Activated naive CD4-positive, alpha-beta T cell treated with anti-CD3 and anti-CD28 coated beads, Interleukin-2, amount 10 ng/mL, durations not matched to agents 7 days and 5 days (primary cell): Measurements from ENCODE around the gene RERE.
"Not testable (repeated sequence)": the region's sequence is repeated elsewhere in the genome, so short reads cannot be mapped to it uniquely, and the experiment has no call there.

Experiments used
- CTCF ChIA-PET: fragments of 350-600 bp; sonication (Branson Sonifier 250); formaldehyde crosslinking; loops from one replicate; lab custom pipeline; 2021; ENCODE audit warnings: antibody characterized with exemption; lab: Charles Lee
- DNase-seq: peaks from one replicate; pipeline ENCODE4 v3.0.0-alpha.2; 2020
- H3K27ac Mint-ChIP-seq: one replicate; pipeline ENCODE4 v1.8.0; 2021; ENCODE audit warnings: mild to moderate bottlenecking, moderate library complexity, mixed read lengths
- H3K27me3 Mint-ChIP-seq: one replicate; pipeline ENCODE4 v1.8.0; 2021; ENCODE audit warnings: mild to moderate bottlenecking, mixed read lengths
- H3K36me3 Mint-ChIP-seq: one replicate; pipeline ENCODE4 v1.8.0; 2021; ENCODE audit warnings: mixed read lengths
- H3K4me1 Mint-ChIP-seq: one replicate; pipeline ENCODE4 v1.8.0; 2021; ENCODE audit warnings: mixed read lengths
- H3K4me3 Mint-ChIP-seq: one replicate; pipeline ENCODE4 v1.8.0; 2021; ENCODE audit warnings: mild to moderate bottlenecking, moderate library complexity, mixed read lengths
- H3K9me3 Mint-ChIP-seq: one replicate; pipeline ENCODE4 v1.8.0; 2021; ENCODE audit warnings: mixed read lengths

RERE gene

GRCh38 chr1:8619917-8620502 is 197.4 kb downstream of the RERE start:
- H3K4me1 Mint-ChIP-seq, result peaks cover 20% of the 10 kb centered on the region
- H3K27me3 Mint-ChIP-seq, DNase-seq, H3K4me3 Mint-ChIP-seq, H3K27ac Mint-ChIP-seq, H3K9me3 Mint-ChIP-seq: not testable (repeated sequence)
- H3K36me3 Mint-ChIP-seq, result peaks cover 18% of the 10 kb centered on the region
- CTCF ChIA-PET, result interaction anchor here (1.6 kb wide), 1 partner anchor 106 kb away, joined by 3 read pairs; no protein-coding TSS in a partner anchor

DNA sequence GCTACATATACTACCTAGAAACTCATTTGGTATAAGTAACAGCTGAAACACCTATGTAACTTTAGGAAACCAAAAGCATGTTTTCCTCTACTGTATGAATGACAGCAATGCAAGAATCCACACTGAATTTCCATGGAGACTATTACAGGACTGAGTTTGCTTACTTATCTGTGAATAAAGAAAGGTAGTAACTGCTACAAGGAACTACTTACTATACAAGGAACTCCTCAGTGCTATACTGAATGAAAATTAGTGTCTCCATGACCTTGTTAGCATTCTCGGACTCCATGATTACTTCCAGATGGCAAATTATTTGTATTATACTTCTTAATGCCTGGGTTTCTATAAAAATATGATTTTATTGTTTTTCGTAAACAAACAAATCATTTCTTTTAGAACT is 198.0 kb downstream of the RERE start:
- not testable (repeated sequence) for DNase-seq, H3K27me3 Mint-ChIP-seq, H3K9me3 Mint-ChIP-seq, H3K27ac Mint-ChIP-seq, H3K4me3 Mint-ChIP-seq
- CTCF ChIA-PET, result interaction anchor here (1.6 kb wide), 1 partner anchor 107 kb away, joined by 3 read pairs; no protein-coding TSS in a partner anchor
- Mint-ChIP-seq H3K4me1 (peaks cover 20% of the 10 kb centered on the region), H3K36me3 (peaks cover 17% of the 10 kb centered on the region)

DNA sequence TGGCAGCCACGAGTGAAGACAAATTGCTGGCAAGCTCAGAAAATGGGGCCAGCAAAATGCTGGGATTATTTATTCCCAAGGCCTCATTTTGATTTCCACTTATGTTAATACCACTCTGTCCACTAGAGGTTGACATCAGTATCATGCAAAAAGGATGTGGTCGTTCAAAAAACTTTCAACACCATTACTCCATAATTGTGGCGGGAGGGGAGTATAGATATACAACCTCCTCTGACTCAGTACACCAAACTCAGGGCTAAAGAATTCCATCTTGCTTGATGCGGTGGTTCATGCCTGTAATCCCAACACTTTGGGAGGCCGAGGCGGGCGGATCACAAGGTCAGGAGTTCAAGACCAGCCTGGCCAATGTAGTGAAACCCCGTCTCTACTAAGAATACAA is 200.6 kb downstream of the RERE start:
- H3K27me3 Mint-ChIP-seq, H3K9me3 Mint-ChIP-seq, H3K27ac Mint-ChIP-seq, H3K4me3 Mint-ChIP-seq, DNase-seq: not testable (repeated sequence)
- H3K4me1 Mint-ChIP-seq, result peaks cover 11% of the 10 kb centered on the region
- peaks cover 22% of the 10 kb centered on the region for H3K36me3 Mint-ChIP-seq
- CTCF ChIA-PET, result interaction anchor here (1.0 to 1.3 kb wide), 2 partner anchors 32 to 54 kb away, joined by 3 to 5 read pairs; no protein-coding TSS in a partner anchor

- Mint-ChIP-seq H3K36me3 (peaks cover 29% of the 10 kb centered on the region), H3K4me1 (peaks cover 18% of the 10 kb centered on the region), H3K27ac (peak overlapping the region; percentile 77)
- DNase-seq, H3K9me3 Mint-ChIP-seq, H3K27me3 Mint-ChIP-seq, CTCF ChIA-PET, H3K4me3 Mint-ChIP-seq: not testable (repeated sequence)
Observed at GRCh38 chr1:8611634-8612515, 205.6 kb downstream of the RERE start.

DNA sequence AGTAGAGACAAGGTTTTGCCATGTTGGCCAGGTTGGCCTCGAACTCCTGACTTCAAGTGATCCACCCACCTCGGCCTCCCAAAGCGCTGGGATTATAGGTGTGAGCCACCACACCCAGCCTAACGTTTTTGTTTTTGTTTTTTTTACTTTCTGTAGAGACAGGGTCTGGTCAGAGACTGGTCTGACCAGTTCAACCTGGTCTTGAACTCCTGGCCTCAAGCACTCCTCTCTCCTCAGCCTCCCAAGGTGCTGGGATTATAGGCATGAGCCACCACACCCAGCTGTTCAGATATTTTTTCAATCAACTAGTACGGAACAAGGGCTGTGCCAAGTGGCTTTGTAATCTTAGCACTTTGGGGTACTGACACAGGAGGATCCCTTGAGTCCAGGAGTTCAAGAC is 209.5 kb downstream of the RERE start:
- Mint-ChIP-seq H3K36me3 (peaks cover 32% of the 10 kb centered on the region), H3K9me3 (no peaks in the 10 kb centered on the region), H3K27me3 (no peaks in the 10 kb centered on the region), H3K27ac (peak overlapping the region; percentile 19), H3K4me3 (no peak overlapping the region), H3K4me1 (peaks cover 37% of the 10 kb centered on the region)
- CTCF ChIA-PET, result no interaction called here
- DNase-seq, result no peak

- Mint-ChIP-seq H3K36me3 (peaks cover 32% of the 10 kb centered on the region), H3K27me3 (no peaks in the 10 kb centered on the region), H3K4me3 (peak overlapping the region; percentile 51), H3K9me3 (no peaks in the 10 kb centered on the region), H3K27ac (peak overlapping the region; percentile 97), H3K4me1 (peaks cover 46% of the 10 kb centered on the region)
- DNase-seq, result peak; percentile 65
- CTCF ChIA-PET, result interaction anchor here (1.1 to 3.0 kb wide), 4 partner anchors 16 to 67 kb away, joined by 4 to 13 read pairs (median 4); no protein-coding TSS in a partner anchor
Observed at GRCh38 chr1:8604041-8604945, 213.1 kb downstream of the RERE start.

DNA sequence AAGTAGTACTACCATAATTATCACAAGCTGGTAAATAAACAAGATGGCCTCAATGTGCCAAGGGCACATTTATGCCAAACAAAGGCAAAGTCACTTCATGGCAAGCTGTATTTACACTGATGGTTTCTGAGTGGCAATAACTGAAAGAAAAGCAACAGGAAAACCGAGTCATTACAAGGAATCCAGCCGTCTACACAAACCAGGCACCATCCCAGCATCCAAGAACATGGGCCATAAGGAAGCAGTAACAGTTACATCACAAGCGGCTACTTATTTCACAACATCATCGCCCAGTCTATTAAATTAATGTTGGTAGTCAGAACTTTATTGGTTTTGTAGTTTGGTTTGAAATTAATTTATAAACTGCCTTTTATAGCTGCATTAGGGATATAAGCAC is 214.2 kb downstream of the RERE start:
- DNase-seq, result no peak
- H3K4me3 Mint-ChIP-seq, result peak overlapping the region; percentile 7
- no peaks in the 10 kb centered on the region for H3K27me3 Mint-ChIP-seq
- H3K27ac Mint-ChIP-seq, result peak overlapping the region; percentile 97
- H3K4me1 Mint-ChIP-seq, result peaks cover 48% of the 10 kb centered on the region
- CTCF ChIA-PET, result interaction anchor here (1.3 to 3.0 kb wide), 6 partner anchors 15 to 246 kb away, joined by 4 to 13 read pairs (median 6); no protein-coding TSS in a partner anchor
- no peaks in the 10 kb centered on the region for H3K9me3 Mint-ChIP-seq
- H3K36me3 Mint-ChIP-seq, result peaks cover 32% of the 10 kb centered on the region

GRCh38 chr1:8602471-8603219 is 214.8 kb downstream of the RERE start:
- peak overlapping the region; percentile 97 for H3K27ac Mint-ChIP-seq
- no peak for DNase-seq
- H3K4me1 Mint-ChIP-seq, result peaks cover 48% of the 10 kb centered on the region
- H3K4me3 Mint-ChIP-seq, result peak overlapping the region; percentile 29
- peaks cover 34% of the 10 kb centered on the region for H3K36me3 Mint-ChIP-seq
- CTCF ChIA-PET, result interaction anchor here (1.3 to 3.0 kb wide), 6 partner anchors 14 to 246 kb away, joined by 4 to 13 read pairs (median 6); no protein-coding TSS in a partner anchor
- H3K27me3 Mint-ChIP-seq, result no peaks in the 10 kb centered on the region
- H3K9me3 Mint-ChIP-seq, result no peaks in the 10 kb centered on the region

DNA sequence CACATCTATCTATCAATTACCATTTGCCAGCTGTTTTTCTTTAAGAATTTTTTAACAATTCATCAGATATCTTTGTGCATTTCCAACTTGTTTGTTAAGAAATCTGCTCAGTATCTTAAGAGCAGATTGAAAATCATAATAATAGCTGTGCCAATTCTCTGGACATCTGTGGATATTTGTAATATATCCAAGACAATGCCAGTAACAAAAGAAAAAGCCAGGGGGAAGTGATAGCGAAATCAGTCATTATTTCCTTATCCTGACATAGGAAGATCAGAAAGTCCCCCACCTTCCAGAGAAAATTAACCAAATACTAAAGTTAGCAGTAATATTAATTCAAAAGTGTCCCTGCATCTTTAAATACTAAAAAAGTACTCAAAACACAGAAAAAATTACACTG is 217.1 kb downstream of the RERE start:
- H3K9me3 Mint-ChIP-seq, result no peaks in the 10 kb centered on the region
- CTCF ChIA-PET, result no interaction called here
- no peak overlapping the region for H3K27ac Mint-ChIP-seq
- no peaks in the 10 kb centered on the region for H3K27me3 Mint-ChIP-seq
- peaks cover 33% of the 10 kb centered on the region for H3K36me3 Mint-ChIP-seq
- no peak overlapping the region for H3K4me3 Mint-ChIP-seq
- DNase-seq, result no peak
- H3K4me1 Mint-ChIP-seq, result peaks cover 60% of the 10 kb centered on the region

DNA sequence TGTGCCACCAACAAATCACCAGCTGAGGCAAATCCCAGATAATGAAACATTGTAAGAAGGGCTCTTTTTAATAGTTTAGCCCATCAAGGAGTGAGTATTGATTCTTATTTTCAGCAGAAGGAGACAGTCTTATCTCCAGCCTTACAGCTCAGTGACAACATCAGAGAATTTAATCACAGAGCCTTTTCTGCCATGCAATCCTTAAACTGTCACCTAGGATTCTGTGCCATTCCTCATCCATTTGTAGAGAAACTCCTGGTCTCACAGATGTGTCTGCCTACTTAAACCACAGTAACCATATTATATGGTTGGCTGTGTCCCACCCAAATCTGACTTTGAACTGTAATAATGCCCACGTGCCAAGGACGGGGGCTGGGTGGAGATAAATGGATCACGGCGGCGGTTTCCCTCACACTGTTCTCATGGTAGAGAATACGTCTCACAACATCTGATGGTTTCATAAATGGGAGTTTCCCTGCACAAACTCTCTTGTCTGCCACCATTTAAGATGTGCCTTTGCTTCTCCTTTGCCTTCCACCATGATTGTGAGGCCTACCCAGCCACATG is 217.7 kb downstream of the RERE start:
- H3K9me3 Mint-ChIP-seq, result no peaks in the 10 kb centered on the region
- H3K27ac Mint-ChIP-seq, result no peak overlapping the region
- DNase-seq, result no peak
- H3K4me3 Mint-ChIP-seq, result no peak overlapping the region
- CTCF ChIA-PET, result interaction anchor here (2.1 kb wide), 1 partner anchor 127 kb away, joined by 11 read pairs; no protein-coding TSS in a partner anchor
- peaks cover 56% of the 10 kb centered on the region for H3K4me1 Mint-ChIP-seq
- peaks cover 30% of the 10 kb centered on the region for H3K36me3 Mint-ChIP-seq
- H3K27me3 Mint-ChIP-seq, result no peaks in the 10 kb centered on the region

GRCh38 chr1:8598783-8599182 is 218.7 kb downstream of the RERE start:
- Mint-ChIP-seq H3K9me3 (peaks cover 3% of the 10 kb centered on the region), H3K27ac (no peak overlapping the region), H3K27me3 (no peaks in the 10 kb centered on the region), H3K36me3 (peaks cover 27% of the 10 kb centered on the region), H3K4me3 (no peak overlapping the region), H3K4me1 (peaks cover 46% of the 10 kb centered on the region)
- CTCF ChIA-PET, result interaction anchor here (2.1 kb wide), 1 partner anchor 128 kb away, joined by 11 read pairs; no protein-coding TSS in a partner anchor
- DNase-seq, result no peak

DNA sequence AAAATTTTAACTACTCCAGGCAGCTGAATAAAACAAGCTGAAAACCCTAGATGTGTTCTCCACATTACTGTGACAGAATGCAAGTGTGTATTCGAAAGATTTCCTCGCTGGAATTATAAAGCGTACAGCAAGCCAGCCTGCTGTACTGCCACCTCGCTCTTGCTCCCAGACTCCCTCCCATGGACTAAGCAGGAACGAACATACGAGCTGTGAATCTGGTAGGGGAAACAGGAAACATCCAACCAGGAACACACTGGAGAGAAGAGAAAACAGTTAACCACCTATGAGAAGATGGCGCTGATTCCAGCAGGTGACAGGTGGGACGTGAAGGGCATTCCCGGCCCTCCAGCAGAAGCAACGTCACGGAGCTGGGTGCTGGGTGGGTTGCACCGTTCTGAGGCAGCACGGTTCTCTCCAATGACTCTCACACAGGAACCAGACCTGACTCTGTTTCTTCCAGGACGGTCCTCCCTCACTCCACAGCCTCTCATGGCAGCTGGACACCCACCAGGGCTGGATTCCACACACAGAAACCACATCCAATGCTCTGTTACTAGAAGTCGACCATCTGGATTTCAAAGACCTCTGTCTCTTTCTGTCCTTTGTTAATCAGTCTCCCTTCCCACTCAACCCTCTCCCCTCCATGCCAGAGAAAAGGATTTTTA is 219.2 kb downstream of the RERE start:
- H3K4me3 Mint-ChIP-seq, result no peak overlapping the region
- H3K4me1 Mint-ChIP-seq, result peaks cover 40% of the 10 kb centered on the region
- CTCF ChIA-PET, result interaction anchor here (2.1 kb wide), 1 partner anchor 128 kb away, joined by 11 read pairs; no protein-coding TSS in a partner anchor
- DNase-seq, result no peak
- H3K27ac Mint-ChIP-seq, result no peak overlapping the region
- H3K36me3 Mint-ChIP-seq, result peaks cover 31% of the 10 kb centered on the region
- H3K27me3 Mint-ChIP-seq, result no peaks in the 10 kb centered on the region
- peaks cover 8% of the 10 kb centered on the region for H3K9me3 Mint-ChIP-seq
